ENCODE measurements around the gene PDSS2.

GRCh38 chr6:107243471-107243870, 215.9 kb downstream of the PDSS2 start:
- TF ChIP-seq CTCF (IDR thresholded peaks at IDR 0.05) (no peak), POLR2A (IDR thresholded peaks at IDR 0.05) (no peak)
